SK-N-SH (cell line): ENCODE measurements around the gene PMP22. TPM values are rescaled to one million over a fixed set of nuclear protein-coding genes. Genes with fewer than 3 reads are reported as not detected.
A peak's percentile ranks its signal among the peaks of the same experiment; 100 is the strongest.

Experiments used
- CTCF ChIA-PET: fragments of 300-600, 350-600 bp; formaldehyde crosslinking; extraction: SDS; loops from one replicate; lab custom pipeline; 2021; lab: Yijun Ruan, JAX
- POLR2A ChIA-PET: fragments of 350-600 bp; sonication (Branson Sonifier 250); formaldehyde crosslinking; extraction: SDS; loops from one replicate; lab custom pipeline; 2020; ENCODE audit warnings: antibody characterized with exemption, inconsistent platforms; lab: Yijun Ruan, JAX
- DNase-seq: peaks from one replicate; pipeline ENCODE4 v3.0.0; 2012
- H2AFZ ChIP-seq: fragments of 200-600 bp; sonication (generic); 2 replicates; pipeline ENCODE4 v1.8.1; 2016; ENCODE audit warnings: antibody characterized with exemption, mild to moderate bottlenecking, low read depth
- H3F3A ChIP-seq: fragments of 200-600 bp; sonication (generic); replicated peaks from 2 replicates; pipeline ENCODE3; 2016; ENCODE audit warnings: antibody characterized with exemption, mild to moderate bottlenecking; ENCODE audit not compliant: insufficient read depth
- H3K27ac ChIP-seq, 2 experiments: fragments of 200-500 bp in 1 of 2; fragments of 200-600 bp in 1 of 2; sonication (Bioruptor generic) in 1 of 2; sonication (generic), shearing (Covaris generic) in 1 of 2; 2 replicates each; pipeline versions ENCODE4 v1.5.1 to v1.6.1; 2014 to 2016; ENCODE audit warnings: low read depth in 2 of 2, inconsistent platforms in 1 of 2, low read length in 1 of 2, mild to moderate bottlenecking in 1 of 2, mixed read lengths in 1 of 2
- H3K27me3 ChIP-seq: fragments of 200-600 bp; sonication (generic), shearing (Covaris generic); 2 replicates; pipeline ENCODE4 v1.6.1; 2016; ENCODE audit warnings: mixed run types; ENCODE audit not compliant: insufficient read depth
- H3K36me3 ChIP-seq, 2 experiments: fragments of 200-500 bp in 1 of 2; fragments of 200-600 bp in 1 of 2; sonication (Bioruptor generic) in 1 of 2; sonication (generic) in 1 of 2; replicated peaks in 1 of 2; 2 replicates each; pipeline versions ENCODE3 to v1.5.1; 2014 to 2016; ENCODE audit warnings: low read length in 1 of 2, mild to moderate bottlenecking in 1 of 2; ENCODE audit not compliant: insufficient read depth in 2 of 2, control insufficient read depth in 1 of 2
- H3K4me1 ChIP-seq, 2 experiments: fragments of 200-500 bp in 1 of 2; fragments of 200-600 bp in 1 of 2; sonication (Bioruptor generic) in 1 of 2; sonication (generic), shearing (Covaris generic) in 1 of 2; 2 replicates each; pipeline versions ENCODE4 v1.5.1 to v1.6.1; 2014 to 2016; ENCODE audit warnings: low read depth in 1 of 2, low read length in 1 of 2, mixed run types in 1 of 2; ENCODE audit not compliant: insufficient read depth in 2 of 2, control insufficient read depth in 1 of 2
- H3K4me2 ChIP-seq: fragments of 200-600 bp; sonication (generic), shearing (Covaris generic); 2 replicates; pipeline ENCODE4 v1.6.1; 2017; ENCODE audit warnings: mixed run types
- H3K4me3 ChIP-seq, 2 experiments: fragments of 200-500 bp in 1 of 2; fragments of 200-600 bp in 1 of 2; sonication (Bioruptor generic) in 1 of 2; sonication (generic), shearing (Covaris generic) in 1 of 2; 2 replicates each; pipeline versions ENCODE4 v1.5.1 to v1.8.1; 2014 to 2016; ENCODE audit warnings: low read depth in 2 of 2, inconsistent platforms in 1 of 2, low read length in 1 of 2, mild to moderate bottlenecking in 1 of 2, mixed read lengths in 1 of 2, moderate library complexity in 1 of 2
- H3K79me2 ChIP-seq: fragments of 200-600 bp; sonication (generic); 2 replicates; pipeline ENCODE4 v1.8.1; 2017; ENCODE audit warnings: mild to moderate bottlenecking; ENCODE audit not compliant: insufficient read depth
- H3K9ac ChIP-seq: fragments of 200-600 bp; sonication (generic); 2 replicates; pipeline ENCODE4 v1.6.1; 2017; ENCODE audit warnings: mixed run types
- H3K9me2 ChIP-seq: fragments of 200-600 bp; sonication (generic); 2 replicates; pipeline ENCODE4 v1.6.1; 2017; ENCODE audit warnings: mixed run types
- H3K9me3 ChIP-seq: fragments of 200-600 bp; sonication (generic); 2 replicates; pipeline ENCODE4 v1.6.1; 2017; ENCODE audit warnings: mixed run types, mild to moderate bottlenecking, moderate library complexity
- H4K20me1 ChIP-seq: fragments of 200-600 bp; sonication (generic); 2 replicates; pipeline ENCODE4 v1.6.1; 2017; ENCODE audit warnings: mild to moderate bottlenecking, mixed run types; ENCODE audit not compliant: insufficient read depth
- CHD2 ChIP-seq: fragments of 150-350 bp; IDR thresholded peaks from 2 replicates; pipeline ENCODE4 v1.6.1; 2018; ENCODE audit warnings: low read length; ENCODE audit not compliant: partially characterized antibody
- ELF1 ChIP-seq: IDR thresholded peaks from 2 replicates; pipeline ENCODE4 v1.4.0; 2012
- EP300 ChIP-seq, 2 experiments: IDR thresholded peaks; 2 replicates each; pipeline versions ENCODE4 v1.4.0 to v1.6.1; 2012; ENCODE audit warnings: borderline replicate concordance in 1 of 2, low read depth in 1 of 2, low read length in 1 of 2
- GABPA ChIP-seq: IDR thresholded peaks from 2 replicates; pipeline ENCODE4 v1.4.0; 2012; ENCODE audit warnings: low read depth, mild to moderate bottlenecking
- GATA2 ChIP-seq: sonication (generic); formaldehyde crosslinking; IDR thresholded peaks from 2 replicates; pipeline ENCODE4 v1.5.0; 2020; ENCODE audit warnings: mild to moderate bottlenecking, missing genetic modification reagents
- IRF3 ChIP-seq: fragments of 150-350 bp; IDR thresholded peaks from 2 replicates; pipeline ENCODE4 v1.6.1; 2016; ENCODE audit warnings: mild to moderate bottlenecking, low read depth, low read length
- MEF2A ChIP-seq: IDR thresholded peaks from 2 replicates; pipeline ENCODE4 v1.4.0; 2012; ENCODE audit warnings: low read depth, borderline replicate concordance
- RAD21 ChIP-seq: IDR thresholded peaks from 2 replicates; pipeline ENCODE4 v1.6.1; 2012; ENCODE audit warnings: mild to moderate bottlenecking, low read length
- RFX5 ChIP-seq: IDR thresholded peaks from 2 replicates; pipeline ENCODE4 v1.6.1; 2012; ENCODE audit warnings: mild to moderate bottlenecking, improper control_type of control experiment, low read length
- TCF12 ChIP-seq: IDR thresholded peaks from 2 replicates; pipeline ENCODE4 v1.4.0; 2012
- TEAD4 ChIP-seq: IDR thresholded peaks from 2 replicates; pipeline ENCODE4 v1.4.0; 2012; ENCODE audit warnings: mild to moderate bottlenecking, borderline replicate concordance; ENCODE audit not compliant: insufficient read depth
- USF2 ChIP-seq: fragments of 150-350 bp; IDR thresholded peaks from 2 replicates; pipeline ENCODE4 v1.6.1; 2017; ENCODE audit warnings: antibody characterized with exemption, low read length, low read depth, borderline replicate concordance
- ZBTB33 ChIP-seq: IDR thresholded peaks from 2 replicates; pipeline ENCODE4 v1.4.0; 2012; ENCODE audit warnings: low read depth, borderline replicate concordance
- WGBS: methylation state at CpG from one replicate; pipeline ENCODE4 v1.1.6; 2017; ENCODE audit warnings: low lambda C conversion rate; 5-methylcytosine and 5-hydroxymethylcytosine counted together
- polyA plus RNA-seq, 3 experiments: library from polyadenylated mRNA; depleted of rRNA; stranded (reverse); fragments of >200 nt; gene quantifications; 2 replicates each; pipeline ENCODE4 v1.2.3, GENCODE V29; 2012

Gene PMP22
- polyA plus RNA-seq, 1 of the 3 experiments (the other 2 are of a cell fraction) = 82.5 TPM

- no peak for TF ChIP-seq TCF12
- TF ChIP-seq IRF3 = no peak
- no peak for TF ChIP-seq ZBTB33
- no peak for TF ChIP-seq RFX5
- TF ChIP-seq ELF1 = no peak
- TF ChIP-seq GATA2 (CRISPR knock-in tag) = no peak
- no peak for TF ChIP-seq EP300 (IDR thresholded peaks at IDR 0.05; ENCODE audit: borderline replicate concordance in 1 of 2, low read depth in 1 of 2, low read length in 1 of 2)
- TF ChIP-seq MEF2A = no peak
Measured at GRCh38 chr17:15264542-15264941, 584 bp downstream of the PMP22 start (continued).

GRCh38 chr17:15263680-15264079 lies 1.4 kb downstream of the PMP22 start:
- TF ChIP-seq USF2 = no peak
- peak; percentile 13; the same call in 1 of the 2 replicates for TF ChIP-seq RAD21
- TF ChIP-seq IRF3 = no peak
- no peak for TF ChIP-seq GABPA
- TF ChIP-seq TEAD4 = no peak
- no peak for TF ChIP-seq CHD2
- no peak for TF ChIP-seq TCF12
- Histone ChIP-seq H3F3A (peaks cover 4% of the 10 kb centered on the region), H3K4me2 (peak overlapping the region; percentile 97), H3K36me3 (peaks cover 0 to 5% of the 10 kb centered on the region in 2 experiments), H3K27me3 (no peaks in the 10 kb centered on the region; the same call in 1 of the 2 replicates), H3K9me2 (no peaks in the 10 kb centered on the region), H3K4me1 (peaks cover 0 to 26% of the 10 kb centered on the region in 2 experiments; a peak in 2 of 4 replicates), H4K20me1 (no peaks in the 10 kb centered on the region), H3K9ac (peak overlapping the region; percentile 76; the same call in 1 of the 2 replicates), H3K79me2 (peaks cover 14% of the 10 kb centered on the region; the same call in 1 of the 2 replicates), H3K4me3 (peak overlapping the region; percentile 72 to 92), H3K9me3 (no peaks in the 10 kb centered on the region), H2AFZ (peak overlapping the region; percentile 87; the same call in 1 of the 2 replicates), H3K27ac (peak overlapping the region; percentile 78 to 92)
- DNase-seq = no peak
- POLR2A ChIA-PET = interaction anchor here (0.6 to 1.4 kb wide), 5 partner anchors 9 to 230 kb away, joined by 3 to 5 read pairs (median 3); no protein-coding TSS in a partner anchor
- CTCF ChIA-PET = interaction anchor here (1.0 to 13.3 kb wide), 8 partner anchors 13 to 238 kb away, joined by 3 to 359 read pairs (median 4); partner anchors contain the start of gene TEKT3
- WGBS = 32% methylated on average over 3 of the region's 3 CpGs
